K562 (cell line): ENCODE data around the gene CADPS2. TPM values are rescaled to one million over a fixed set of nuclear protein-coding genes. Genes with fewer than 3 reads are reported as not detected.

Source experiments
- ATAC-seq: fragments of 200-7000 bp; cut with Tn5 transposase; 3 replicates; pipeline ENCODE4 v1.9.1; 2020; ENCODE audit warnings: moderate library complexity
- BruUV-seq: library from RNA; stranded (reverse); fragments of 400-500 nt; replicated peaks from 2 replicates; lab custom pipeline; 2021; lab: Mats Ljungman, UMichigan
- CTCF ChIA-PET: fragments of 300-600 bp; formaldehyde crosslinking; extraction: SDS; loops from one replicate; lab custom pipeline; 2021; ENCODE audit warnings: low intra/inter-chr PET ratio; lab: Yijun Ruan, JAX
- POLR2A ChIA-PET: fragments of 300-600, 350-650 bp; sonication (Branson Sonifier 250); formaldehyde crosslinking; extraction: SDS; loops from one replicate; lab custom pipeline; 2021; ENCODE audit warnings: antibody characterized with exemption, inconsistent platforms; lab: Yijun Ruan, JAX
- DNase-seq, 4 experiments: peaks; one replicate each; pipeline versions ENCODE4 v3.0.0 to v3.0.0-alpha.2; 2011 to 2018; ENCODE audit warnings: low spot score in 3 of 4, mixed read lengths in 3 of 4; ENCODE audit errors: extremely low read depth in 1 of 4
- FAIRE-seq: peaks from 2 replicates; lab custom pipeline; 2011; peaks lifted over from hg19 to GRCh38; lab: Jason Lieb, UNC
- H2AFZ ChIP-seq: 2 replicates; pipeline ENCODE4 v1.6.0; 2011; ENCODE audit warnings: low read depth, low read length, control low read depth, inconsistent platforms
- H3K27ac ChIP-seq: fragments of 200-600 bp; 3 replicates; pipeline ENCODE4 v1.8.0; 2011; ENCODE audit warnings: low read depth, mild to moderate bottlenecking, control low read depth, inconsistent platforms, low read length, moderate library complexity, mixed read lengths; ENCODE audit errors: extremely low read depth
- H3K27me3 ChIP-seq, 2 experiments: fragments of 300-600 bp in 1 of 2; 2 replicates in 1 of 2; 3 replicates in 1 of 2; pipeline versions ENCODE4 v1.6.0 to v1.8.0; 2011; ENCODE audit warnings: inconsistent platforms in 2 of 2, low read length in 2 of 2, mild to moderate bottlenecking in 1 of 2, mixed read lengths in 1 of 2, moderate library complexity in 1 of 2; ENCODE audit not compliant: control insufficient read depth in 2 of 2, insufficient read depth in 2 of 2
- H3K36me3 ChIP-seq: fragments of 300-600 bp; 3 replicates; pipeline ENCODE4 v1.8.0; 2011; ENCODE audit warnings: mild to moderate bottlenecking, low read length, inconsistent platforms; ENCODE audit not compliant: control insufficient read depth, insufficient read depth
- H3K4me1 ChIP-seq, 2 experiments: fragments of 200-600 bp in 1 of 2; replicated peaks in 1 of 2; 2 replicates in 1 of 2; 3 replicates in 1 of 2; pipeline versions ENCODE4 v1.5.1 to v1.8.0; 2011; ENCODE audit warnings: inconsistent platforms in 2 of 2, low read length in 2 of 2, mild to moderate bottlenecking in 1 of 2, mixed read lengths in 1 of 2, moderate library complexity in 1 of 2; ENCODE audit not compliant: control insufficient read depth in 2 of 2, insufficient read depth in 2 of 2
- H3K4me2 ChIP-seq: 2 replicates; pipeline ENCODE4 v1.6.1; 2011; ENCODE audit warnings: low read length, control low read depth, inconsistent platforms, mixed read lengths; ENCODE audit not compliant: insufficient read depth
- H3K4me3 ChIP-seq: fragments of 200-600 bp; sonication (generic), shearing (Covaris generic); 2 replicates; pipeline ENCODE4 v1.5.1; 2016; ENCODE audit warnings: control low read depth, inconsistent platforms
- H3K79me2 ChIP-seq: fragments of 200-600 bp; 3 replicates; pipeline ENCODE4 v1.8.0; 2011; ENCODE audit warnings: low read length, inconsistent platforms; ENCODE audit not compliant: control insufficient read depth, insufficient read depth
- H3K9ac ChIP-seq, 2 experiments: 2 replicates each; pipeline versions ENCODE4 v1.6.0 to v1.6.1; 2011; ENCODE audit warnings: low read depth in 2 of 2, low read length in 2 of 2, control low read depth in 1 of 2, inconsistent platforms in 1 of 2, mild to moderate bottlenecking in 1 of 2, mixed read lengths in 1 of 2; ENCODE audit not compliant: insufficient read depth in 1 of 2
- H3K9me1 ChIP-seq: one replicate; pipeline ENCODE4 v1.6.0; 2011; ENCODE audit warnings: inconsistent platforms, mild to moderate bottlenecking, low read length, moderate library complexity; ENCODE audit not compliant: control insufficient read depth, insufficient read depth
- H3K9me3 ChIP-seq: replicated peaks from 2 replicates; pipeline ENCODE4 v1.5.1; 2011; ENCODE audit warnings: low read depth, low read length, inconsistent platforms; ENCODE audit not compliant: control insufficient read depth, insufficient read depth
- H4K20me1 ChIP-seq: replicated peaks from 2 replicates; pipeline ENCODE4 v1.6.1; 2011; ENCODE audit warnings: low read length, inconsistent platforms, mixed read lengths; ENCODE audit not compliant: control insufficient read depth, insufficient read depth
- CBFA2T2 ChIP-seq: fragments of 450-650 bp; conservative IDR thresholded peaks from 2 replicates; pipeline ENCODE4 v1.6.1; 2017; ENCODE audit warnings: mild to moderate bottlenecking
- ZNF239 ChIP-seq: fragments of 250-450 bp; sonication (Bioruptor Pico); IDR thresholded peaks from 2 replicates; pipeline ENCODE4 v1.4.0; 2020; ENCODE audit warnings: mild to moderate bottlenecking
- ZNF253 ChIP-seq: fragments of 250-450 bp; sonication (Bioruptor Pico); conservative IDR thresholded peaks from 2 replicates; pipeline ENCODE4 v1.6.1; 2021; ENCODE audit warnings: mild to moderate bottlenecking
- ZSCAN29 ChIP-seq: fragments of 450-650 bp; IDR thresholded peaks from 2 replicates; pipeline ENCODE4 v1.6.1; 2017
- WGBS: fragments of 100-300 bp; shearing (Covaris generic); methylation state at CpG from one replicate; pipeline ENCODE4 v1.1.6; 2016; ENCODE audit warnings: low coverage, mixed read lengths; ENCODE audit not compliant: insufficient coverage; ENCODE audit errors: missing lambda C conversion rate; 5-methylcytosine and 5-hydroxymethylcytosine counted together
- in situ Hi-C: fragments of 300-500 bp; cut with MboI; formaldehyde crosslinking; loops from 4 replicates; pipeline ENCODE4 v1.15.0; 2018; ENCODE audit warnings: inconsistent platforms, mixed read lengths
- intact Hi-C: fragments of 100-400 bp; cut with micrococcal nuclease; formaldehyde crosslinking; loops from 2 replicates; pipeline ENCODE4 v1.14.2; 2022
- polyA plus RNA-seq, 8 experiments: library from polyadenylated mRNA; depleted of rRNA in 4 of 8; stranded (reverse) in 5 of 8; unstranded in 3 of 8; fragments of >200 nt; fragmentation: Nextera tagmentation in 2 of 8; fragmentation: Illumina TruSeq in 1 of 8; extraction: Ambion mirVana in 2 of 8; extraction: Trizol in 1 of 8; gene quantifications; 2 replicates each; pipeline versions ENCODE4 v1.2.1 to v1.2.3, GENCODE V29; 2011 to 2014; ENCODE audit warnings: inconsistent platforms in 1 of 8, missing spikeins in 1 of 8
- total RNA-seq, 7 experiments: library from RNA; depleted of rRNA in 6 of 7; stranded (reverse); fragments of >200 nt in 6 of 7; fragmentation: Illumina TruSeq in 2 of 7; extraction: Trizol in 2 of 7; gene quantifications; 2 replicates each; pipeline versions ENCODE4 v1.2.1 to v1.2.3, GENCODE V29; 2011 to 2021; ENCODE audit warnings: low replicate concordance in 1 of 7
- TF ChIP-seq, protein P1 (sequence below): fragments of 450-650 bp; formaldehyde crosslinking; IDR thresholded peaks from 2 replicates; pipeline ENCODE4 v1.4.0; 2022; ENCODE audit warnings: missing genetic modification characterization
- TF ChIP-seq, protein P2 (sequence below): IDR thresholded peaks from 2 replicates; pipeline ENCODE4 v1.6.1; 2012; ENCODE audit warnings: low read depth, low read length, improper control_type of control experiment, borderline replicate concordance
- TF ChIP-seq, protein P3 (sequence below): fragments of 450-650 bp; formaldehyde crosslinking; conservative IDR thresholded peaks from 2 replicates; pipeline ENCODE4 v1.4.0; 2022; ENCODE audit warnings: mild to moderate bottlenecking, missing genetic modification characterization

CADPS2 gene
- total and polyA plus RNA-seq, 9 of the 15 experiments (the other 6 are each of a cell fraction or from before 2014, with no cell fraction given) = 0.03 to 0.14 (median 0.04) TPM; not detected in 1

DNA sequence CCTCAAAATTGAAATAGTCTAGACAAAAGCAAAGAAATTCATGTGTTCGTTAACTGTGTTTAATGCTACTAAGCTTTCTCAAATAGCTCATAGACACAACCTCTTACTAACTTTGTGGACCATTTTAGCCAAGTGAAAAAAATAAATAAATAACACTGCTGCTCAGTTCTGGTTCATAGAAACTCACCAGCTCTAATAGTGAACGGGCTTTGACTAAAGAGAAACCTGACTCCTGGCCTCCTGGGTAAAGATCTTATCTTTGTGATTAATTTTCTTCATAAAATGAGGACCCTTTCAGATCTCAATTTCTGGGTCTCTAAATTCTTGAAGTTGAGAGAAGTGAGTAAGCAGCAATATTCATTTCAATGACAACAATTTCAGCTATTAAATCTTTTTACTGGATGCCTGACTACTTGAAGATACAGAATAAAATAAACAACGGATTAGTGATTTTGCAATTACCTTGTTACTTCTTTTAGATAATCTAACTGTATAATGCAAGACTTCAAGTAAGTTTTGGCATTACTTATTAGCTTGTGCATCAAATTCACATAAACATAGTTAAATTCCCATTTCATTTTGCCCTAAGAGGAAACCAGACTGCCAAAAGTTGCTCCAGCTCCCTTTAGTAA is 3.1 kb downstream of the CADPS2 start (continued):
- no peak for TF ChIP-seq ZNF253 (CRISPR knock-in tag)
- TF ChIP-seq, protein P1, sequence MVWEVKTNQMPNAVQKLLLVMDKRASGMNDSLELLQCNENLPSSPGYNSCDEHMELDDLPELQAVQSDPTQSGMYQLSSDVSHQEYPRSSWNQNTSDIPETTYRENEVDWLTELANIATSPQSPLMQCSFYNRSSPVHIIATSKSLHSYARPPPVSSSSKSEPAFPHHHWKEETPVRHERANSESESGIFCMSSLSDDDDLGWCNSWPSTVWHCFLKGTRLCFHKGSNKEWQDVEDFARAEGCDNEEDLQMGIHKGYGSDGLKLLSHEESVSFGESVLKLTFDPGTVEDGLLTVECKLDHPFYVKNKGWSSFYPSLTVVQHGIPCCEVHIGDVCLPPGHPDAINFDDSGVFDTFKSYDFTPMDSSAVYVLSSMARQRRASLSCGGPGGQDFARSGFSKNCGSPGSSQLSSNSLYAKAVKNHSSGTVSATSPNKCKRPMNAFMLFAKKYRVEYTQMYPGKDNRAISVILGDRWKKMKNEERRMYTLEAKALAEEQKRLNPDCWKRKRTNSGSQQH (CRISPR knock-in tag) = no peak
- TF ChIP-seq CBFA2T2 = no peak
- TF ChIP-seq, protein P2, sequence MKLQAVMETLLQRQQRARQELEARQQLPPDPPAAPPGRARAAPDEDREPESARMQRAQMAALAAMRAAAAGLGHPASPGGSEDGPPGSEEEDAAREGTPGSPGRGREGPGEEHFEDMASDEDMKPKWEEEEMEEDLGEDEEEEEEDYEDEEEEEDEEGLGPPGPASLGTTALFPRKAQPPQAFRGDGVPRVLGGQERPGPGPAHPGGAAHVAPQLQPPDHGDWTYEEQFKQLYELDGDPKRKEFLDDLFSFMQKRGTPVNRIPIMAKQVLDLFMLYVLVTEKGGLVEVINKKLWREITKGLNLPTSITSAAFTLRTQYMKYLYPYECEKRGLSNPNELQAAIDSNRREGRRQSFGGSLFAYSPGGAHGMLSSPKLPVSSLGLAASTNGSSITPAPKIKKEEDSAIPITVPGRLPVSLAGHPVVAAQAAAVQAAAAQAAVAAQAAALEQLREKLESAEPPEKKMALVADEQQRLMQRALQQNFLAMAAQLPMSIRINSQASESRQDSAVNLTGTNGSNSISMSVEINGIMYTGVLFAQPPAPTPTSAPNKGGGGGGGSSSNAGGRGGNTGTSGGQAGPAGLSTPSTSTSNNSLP = no peak

DNA sequence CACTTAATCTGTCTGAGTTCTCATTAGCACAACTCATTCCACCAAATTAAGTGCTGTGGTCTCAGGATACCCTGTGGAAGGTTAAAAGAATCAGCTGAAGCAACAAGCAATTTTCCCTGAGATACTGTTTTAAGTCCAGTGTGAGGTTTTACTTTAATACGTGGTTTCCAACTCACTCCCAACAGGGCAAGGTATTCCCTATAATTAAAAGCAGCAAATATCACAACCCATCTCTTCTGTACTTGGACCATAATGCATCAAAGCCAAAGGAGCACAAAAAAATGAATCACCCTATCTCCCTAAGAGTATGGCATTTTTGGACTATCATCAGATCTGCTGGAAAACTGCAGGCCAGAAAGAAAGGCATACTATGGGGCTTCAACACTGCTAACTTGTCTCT is 4.9 kb downstream of the CADPS2 start:
- H3K79me2 ChIP-seq = no peaks in the 10 kb centered on the region
- ChIA-PET POLR2A (no interaction called here), CTCF (interaction anchor here (0.6 kb wide), 1 partner anchor 9 kb away, joined by 3 read pairs; no protein-coding TSS in a partner anchor)
- H3K4me2 ChIP-seq = no peak overlapping the region
- H3K9me1 ChIP-seq = no peaks in the 10 kb centered on the region
- H3K4me3 ChIP-seq = no peak overlapping the region
- intact Hi-C loops = no loop called here
- no peak for FAIRE-seq
- H3K9ac ChIP-seq = no peak overlapping the region
- H3K9me3 ChIP-seq = no peaks in the 10 kb centered on the region
- in situ Hi-C loops = no loop called here
- H3K27ac ChIP-seq = no peak overlapping the region
- H3K27me3 ChIP-seq = peaks cover 10 to 11% of the 10 kb centered on the region in 2 experiments
- no TSS peak for BruUV-seq
- no peak for ATAC-seq
- H4K20me1 ChIP-seq = no peaks in the 10 kb centered on the region
- peaks cover 0 to 9% of the 10 kb centered on the region in 2 experiments; a peak in 2 of 5 replicates for H3K4me1 ChIP-seq
- DNase-seq = no peak
- WGBS = 0% methylated on average over 1 of the region's 1 CpG
- H3K36me3 ChIP-seq = no peaks in the 10 kb centered on the region
- no peak overlapping the region for H2AFZ ChIP-seq
- TF ChIP-seq ZSCAN29 (no peak), ZNF239 (no peak)
- TF ChIP-seq, protein P3, sequence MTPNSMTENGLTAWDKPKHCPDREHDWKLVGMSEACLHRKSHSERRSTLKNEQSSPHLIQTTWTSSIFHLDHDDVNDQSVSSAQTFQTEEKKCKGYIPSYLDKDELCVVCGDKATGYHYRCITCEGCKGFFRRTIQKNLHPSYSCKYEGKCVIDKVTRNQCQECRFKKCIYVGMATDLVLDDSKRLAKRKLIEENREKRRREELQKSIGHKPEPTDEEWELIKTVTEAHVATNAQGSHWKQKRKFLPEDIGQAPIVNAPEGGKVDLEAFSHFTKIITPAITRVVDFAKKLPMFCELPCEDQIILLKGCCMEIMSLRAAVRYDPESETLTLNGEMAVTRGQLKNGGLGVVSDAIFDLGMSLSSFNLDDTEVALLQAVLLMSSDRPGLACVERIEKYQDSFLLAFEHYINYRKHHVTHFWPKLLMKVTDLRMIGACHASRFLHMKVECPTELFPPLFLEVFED (CRISPR knock-in tag) = no peak
